ENCODE measurements around the gene RNF182. TPM values are rescaled to one million over a fixed set of nuclear protein-coding genes. Genes with fewer than 3 reads are reported as not detected.

The RNF182 gene
- polyA plus RNA-seq, 1 of the 3 experiments (the other 2 are of a cell fraction): 8.0 TPM

- TF ChIP-seq, protein P1, sequence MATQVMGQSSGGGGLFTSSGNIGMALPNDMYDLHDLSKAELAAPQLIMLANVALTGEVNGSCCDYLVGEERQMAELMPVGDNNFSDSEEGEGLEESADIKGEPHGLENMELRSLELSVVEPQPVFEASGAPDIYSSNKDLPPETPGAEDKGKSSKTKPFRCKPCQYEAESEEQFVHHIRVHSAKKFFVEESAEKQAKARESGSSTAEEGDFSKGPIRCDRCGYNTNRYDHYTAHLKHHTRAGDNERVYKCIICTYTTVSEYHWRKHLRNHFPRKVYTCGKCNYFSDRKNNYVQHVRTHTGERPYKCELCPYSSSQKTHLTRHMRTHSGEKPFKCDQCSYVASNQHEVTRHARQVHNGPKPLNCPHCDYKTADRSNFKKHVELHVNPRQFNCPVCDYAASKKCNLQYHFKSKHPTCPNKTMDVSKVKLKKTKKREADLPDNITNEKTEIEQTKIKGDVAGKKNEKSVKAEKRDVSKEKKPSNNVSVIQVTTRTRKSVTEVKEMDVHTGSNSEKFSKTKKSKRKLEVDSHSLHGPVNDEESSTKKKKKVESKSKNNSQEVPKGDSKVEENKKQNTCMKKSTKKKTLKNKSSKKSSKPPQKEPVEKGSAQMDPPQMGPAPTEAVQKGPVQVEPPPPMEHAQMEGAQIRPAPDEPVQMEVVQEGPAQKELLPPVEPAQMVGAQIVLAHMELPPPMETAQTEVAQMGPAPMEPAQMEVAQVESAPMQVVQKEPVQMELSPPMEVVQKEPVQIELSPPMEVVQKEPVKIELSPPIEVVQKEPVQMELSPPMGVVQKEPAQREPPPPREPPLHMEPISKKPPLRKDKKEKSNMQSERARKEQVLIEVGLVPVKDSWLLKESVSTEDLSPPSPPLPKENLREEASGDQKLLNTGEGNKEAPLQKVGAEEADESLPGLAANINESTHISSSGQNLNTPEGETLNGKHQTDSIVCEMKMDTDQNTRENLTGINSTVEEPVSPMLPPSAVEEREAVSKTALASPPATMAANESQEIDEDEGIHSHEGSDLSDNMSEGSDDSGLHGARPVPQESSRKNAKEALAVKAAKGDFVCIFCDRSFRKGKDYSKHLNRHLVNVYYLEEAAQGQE (IDR thresholded peaks at IDR 0.05; ENCODE audit: low read depth, low read length): no peak
- TF ChIP-seq SMC3 (IDR thresholded peaks at IDR 0.05; ENCODE audit: low read depth, low read length) (peak; percentile 93), USF2 (IDR thresholded peaks at IDR 0.05; ENCODE audit: borderline replicate concordance, low read depth, low read length) (no peak), EP300 (IDR thresholded peaks at IDR 0.05; ENCODE audit: borderline replicate concordance in 1 of 2, low read depth in 1 of 2, low read length in 1 of 2) (no peak), RFX5 (IDR thresholded peaks at IDR 0.05; ENCODE audit: low read length) (no peak), GATA2 (CRISPR knock-in tag; IDR thresholded peaks at IDR 0.05) (peak; percentile 84)
These were observed 15.8 kb upstream of the RNF182 start (continued) for GRCh38 chr6:13908955-13909381.

- peaks cover 2 to 9% of the 10 kb centered on the region in 2 experiments; a peak in 2 of 4 replicates for H3K4me1 ChIP-seq (ENCODE audit: control insufficient read depth in 1 of 2, insufficient read depth in 2 of 2, low read depth in 1 of 2, low read length in 1 of 2)
- CTCF ChIA-PET: interaction anchor here (0.7 to 5.3 kb wide), 9 partner anchors 10 to 1534 kb away, joined by 3 to 155 read pairs (median 5); no protein-coding TSS in a partner anchor
- POLR2A ChIA-PET: no interaction called here
- H3K4me3 ChIP-seq (ENCODE audit: low read depth in 2 of 2, low read length in 1 of 2): no peak overlapping the region
- H3K79me2 ChIP-seq (ENCODE audit: insufficient read depth): no peaks in the 10 kb centered on the region
- H3K9ac ChIP-seq: no peak overlapping the region
- no peak overlapping the region for H3K4me2 ChIP-seq
- peak; percentile 81 for TF ChIP-seq RFX5 (IDR thresholded peaks at IDR 0.05; ENCODE audit: low read length)
- no peak for TF ChIP-seq USF1 (IDR thresholded peaks at IDR 0.05; ENCODE audit: borderline replicate concordance, low read depth)
- TF ChIP-seq EP300 (IDR thresholded peaks at IDR 0.05; ENCODE audit: borderline replicate concordance in 1 of 2, low read depth in 1 of 2, low read length in 1 of 2): no peak
- no peak overlapping the region for H3K27ac ChIP-seq (ENCODE audit: low read depth in 2 of 2, low read length in 1 of 2)
- H3F3A ChIP-seq (replicated peaks; ENCODE audit: insufficient read depth): no peaks in the 10 kb centered on the region
- no peaks in the 10 kb centered on the region for H4K20me1 ChIP-seq (ENCODE audit: insufficient read depth)
- H3K36me3 ChIP-seq (replicated peaks in 1 of 2; ENCODE audit: control insufficient read depth in 1 of 2, insufficient read depth in 2 of 2, low read length in 1 of 2): no peaks in the 10 kb centered on the region
- H3K27me3 ChIP-seq (ENCODE audit: insufficient read depth): no peaks in the 10 kb centered on the region
- WGBS (ENCODE audit: low lambda C conversion rate): 92% methylated on average over 2 of the region's 2 CpGs
- no peaks in the 10 kb centered on the region for H3K9me2 ChIP-seq
- DNase-seq: no peak
- H2AFZ ChIP-seq (ENCODE audit: low read depth): no peak overlapping the region
- H3K9me3 ChIP-seq: no peaks in the 10 kb centered on the region
These were observed 14.3 kb upstream of the RNF182 start for GRCh38 chr6:13910443-13910842.

DNA sequence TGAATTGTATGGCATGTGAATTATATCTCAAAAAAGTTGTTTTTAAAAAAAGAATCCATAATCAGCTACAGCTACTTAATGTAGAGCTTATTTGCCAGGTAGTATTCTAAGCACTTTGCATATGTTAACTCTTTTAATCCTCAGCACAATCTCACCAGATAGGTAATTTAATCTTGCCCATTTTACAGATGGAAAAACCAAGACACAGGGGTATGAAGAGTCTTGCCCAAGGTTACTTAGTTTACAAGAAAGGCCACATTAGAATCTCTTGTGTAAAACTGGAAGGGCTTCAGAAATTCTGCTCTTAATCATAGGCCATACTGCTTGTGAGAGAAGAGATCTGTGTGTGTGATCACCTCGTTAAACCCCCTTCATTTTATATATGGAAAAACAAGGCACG, 13.4 kb upstream of the RNF182 start:
- no peak overlapping the region for H3K4me2 ChIP-seq
- ChIA-PET CTCF (interaction anchor here (0.7 to 5.3 kb wide), 3 partner anchors 117 to 154 kb away, joined by 3 to 155 read pairs (median 43); no protein-coding TSS in a partner anchor), POLR2A (no interaction called here)
- no peaks in the 10 kb centered on the region for H4K20me1 ChIP-seq (ENCODE audit: insufficient read depth)
- no peaks in the 10 kb centered on the region for H3K9me2 ChIP-seq
- H3F3A ChIP-seq (replicated peaks; ENCODE audit: insufficient read depth): no peaks in the 10 kb centered on the region
- H3K36me3 ChIP-seq (replicated peaks in 1 of 2; ENCODE audit: control insufficient read depth in 1 of 2, insufficient read depth in 2 of 2, low read length in 1 of 2): no peaks in the 10 kb centered on the region
- no peak overlapping the region for H3K4me3 ChIP-seq (ENCODE audit: low read depth in 2 of 2, low read length in 1 of 2)
- no peaks in the 10 kb centered on the region for H3K79me2 ChIP-seq (ENCODE audit: insufficient read depth)
- H3K9me3 ChIP-seq: no peaks in the 10 kb centered on the region
- H3K27ac ChIP-seq (ENCODE audit: low read depth in 2 of 2, low read length in 1 of 2): no peak overlapping the region
- H2AFZ ChIP-seq (ENCODE audit: low read depth): no peak overlapping the region
- TF ChIP-seq CHD2 (IDR thresholded peaks at IDR 0.05; ENCODE audit: low read length, partially characterized antibody): no peak
- no peak for TF ChIP-seq YY1 (IDR thresholded peaks at IDR 0.05; ENCODE audit: low read depth)
- TF ChIP-seq GABPA (IDR thresholded peaks at IDR 0.05; ENCODE audit: low read depth): no peak
- WGBS (ENCODE audit: low lambda C conversion rate): 84% methylated on average over 2 of the region's 2 CpGs
- H3K4me1 ChIP-seq (ENCODE audit: control insufficient read depth in 1 of 2, insufficient read depth in 2 of 2, low read depth in 1 of 2, low read length in 1 of 2): peaks cover 7 to 9% of the 10 kb centered on the region in 2 experiments; a peak in 2 of 4 replicates
- no peak for DNase-seq
- H3K27me3 ChIP-seq (ENCODE audit: insufficient read depth): no peaks in the 10 kb centered on the region
- H3K9ac ChIP-seq: no peak overlapping the region
